Skeletal muscle cell (primary cell): Measurements from ENCODE around the gene ETV7.
"Not testable (repeated sequence)": the region's sequence is repeated elsewhere in the genome, so short reads cannot be mapped to it uniquely, and the experiment has no call there.

Experiments used
- DNase-seq: peaks from one replicate; pipeline ENCODE4 v3.0.0-alpha.2; 2010; ENCODE audit warnings: low read depth
- H3K4me3 ChIP-seq: 2 replicates; pipeline ENCODE4 v1.5.1; 2011; ENCODE audit warnings: low read depth, mild to moderate bottlenecking, control low read depth, low read length, moderate library complexity

The ETV7 gene

GRCh38 chr6:36347621-36348020 is 39.8 kb downstream of the ETV7 start:
- no peak overlapping the region for H3K4me3 ChIP-seq
- DNase-seq: no peak

- DNase-seq: no peak
- H3K4me3 ChIP-seq: no peak overlapping the region
Measured at GRCh38 chr6:36346486-36347273, 40.8 kb downstream of the ETV7 start.

GRCh38 chr6:36345681-36346466 is 41.6 kb downstream of the ETV7 start:
- no peak for DNase-seq
- no peak overlapping the region for H3K4me3 ChIP-seq

GRCh38 chr6:36343109-36343680 is 44.3 kb downstream of the ETV7 start:
- H3K4me3 ChIP-seq: no peak overlapping the region
- DNase-seq: no peak

GRCh38 chr6:36340618-36341454 is 46.6 kb downstream of the ETV7 start:
- no peak for DNase-seq
- H3K4me3 ChIP-seq: peak overlapping the region; percentile 21

GRCh38 chr6:36340306-36340617 is 47.2 kb downstream of the ETV7 start:
- no peak for DNase-seq
- no peak overlapping the region for H3K4me3 ChIP-seq

GRCh38 chr6:36339146-36339545 is 48.3 kb downstream of the ETV7 start:
- no peak overlapping the region for H3K4me3 ChIP-seq
- no peak for DNase-seq

GRCh38 chr6:36338223-36338622 is 49.2 kb downstream of the ETV7 start:
- H3K4me3 ChIP-seq, DNase-seq: not testable (repeated sequence)

- no peak overlapping the region for H3K4me3 ChIP-seq
- no peak for DNase-seq
Measured at GRCh38 chr6:36337814-36338213, 49.7 kb downstream of the ETV7 start.

GRCh38 chr6:36336779-36337241 is 50.7 kb downstream of the ETV7 start, which contains the start of gene BNIP5:
Gene BNIP5 (minus strand): TSS chr6:36336888. CDS start chr6:36330690, 6,198 bp downstream.
- DNase-seq: no peak
- no peak within 1 kb of the TSS for H3K4me3 ChIP-seq

- DNase-seq: no peak
- no peak overlapping the region for H3K4me3 ChIP-seq
Measured at GRCh38 chr6:36336208-36336710, 51.2 kb downstream of the ETV7 start.

GRCh38 chr6:36335465-36336207 is 51.8 kb downstream of the ETV7 start:
- H3K4me3 ChIP-seq: no peak overlapping the region
- DNase-seq: no peak

- DNase-seq: no peak
- H3K4me3 ChIP-seq: no peak overlapping the region
Measured at GRCh38 chr6:36334832-36335459, 52.5 kb downstream of the ETV7 start.

GRCh38 chr6:36333931-36334725 is 53.3 kb downstream of the ETV7 start:
- H3K4me3 ChIP-seq: no peak overlapping the region
- DNase-seq: no peak

GRCh38 chr6:36333171-36333895 is 54.1 kb downstream of the ETV7 start:
- DNase-seq: no peak
- no peak overlapping the region for H3K4me3 ChIP-seq

GRCh38 chr6:36331381-36331780 is 56.1 kb downstream of the ETV7 start:
- no peak overlapping the region for H3K4me3 ChIP-seq
- no peak for DNase-seq

GRCh38 chr6:36330366-36330765 is 57.1 kb downstream of the ETV7 start:
- no peak overlapping the region for H3K4me3 ChIP-seq
- DNase-seq: no peak
